Endothelial cell of umbilical vein (primary cell): ENCODE measurements around the gene HTRA3.

Experiments used
- CTCF ChIP-seq, 2 donors: IDR thresholded peaks; 1 replicate in 1 of 2; 2 replicates in 1 of 2; pipeline ENCODE4 v1.5.1; 2011; ENCODE audit warnings: low read length in 2 of 2, mild to moderate bottlenecking in 2 of 2, moderate library complexity in 2 of 2, control low read depth in 1 of 2, inconsistent platforms in 1 of 2, low read depth in 1 of 2; ENCODE audit not compliant: insufficient read depth in 1 of 2; ENCODE audit errors: extremely low read depth in 1 of 2
- EZH2 ChIP-seq: IDR thresholded peaks from 2 replicates; pipeline ENCODE4 v1.6.1; 2012; ENCODE audit warnings: borderline replicate concordance, low read depth, mild to moderate bottlenecking, moderate library complexity, low read length, inconsistent platforms; ENCODE audit not compliant: severe bottlenecking
- FOS ChIP-seq: IDR thresholded peaks from 2 replicates; pipeline ENCODE4 v1.6.1; 2011; ENCODE audit warnings: mild to moderate bottlenecking, low read length, moderate library complexity, borderline replicate concordance; ENCODE audit not compliant: insufficient read depth
- GATA2 ChIP-seq: IDR thresholded peaks from 2 replicates; pipeline ENCODE4 v1.7.0; 2011; ENCODE audit warnings: low read depth, mild to moderate bottlenecking, moderate library complexity, mixed read lengths, low read length; ENCODE audit not compliant: insufficient read length, insufficient read depth
- JUN ChIP-seq: IDR thresholded peaks from 2 replicates; pipeline ENCODE4 v1.6.1; 2011; ENCODE audit warnings: borderline replicate concordance, low read depth; ENCODE audit not compliant: insufficient read length, insufficient read depth
- MAX ChIP-seq: IDR thresholded peaks from 2 replicates; pipeline ENCODE4 v1.6.1; 2011; ENCODE audit not compliant: insufficient read depth, insufficient read length
- MYC ChIP-seq: IDR thresholded peaks from one replicate; pipeline ENCODE4 v1.6.1; 2011; ENCODE audit warnings: mild to moderate bottlenecking, low read depth, low read length
- POLR2A ChIP-seq: IDR thresholded peaks from 2 replicates; pipeline ENCODE4 v1.6.1; 2012; ENCODE audit warnings: low read depth, mild to moderate bottlenecking, control low read depth, low read length
- POLR2AphosphoS5 ChIP-seq: IDR thresholded peaks from 2 replicates; pipeline ENCODE4 v1.6.1; 2012; ENCODE audit warnings: low read depth, mild to moderate bottlenecking, control low read depth, low read length, moderate library complexity; ENCODE audit not compliant: insufficient read depth

GRCh38 chr4:8300832-8301231, 31.3 kb downstream of the HTRA3 start:
- no peak for TF ChIP-seq CTCF (IDR thresholded peaks at IDR 0.05; ENCODE audit: extremely low read depth in 1 of 2, insufficient read depth in 1 of 2, low read depth in 1 of 2, low read length in 2 of 2)
- no peak for TF ChIP-seq FOS
- TF ChIP-seq EZH2 = no peak
- no peak for TF ChIP-seq POLR2A
- TF ChIP-seq JUN = no peak
- no peak for TF ChIP-seq MYC
- TF ChIP-seq POLR2AphosphoS5 = no peak
- no peak for TF ChIP-seq GATA2
- no peak for TF ChIP-seq MAX
